Measurements from ENCODE around the gene PDYN.

The PDYN gene

DNA sequence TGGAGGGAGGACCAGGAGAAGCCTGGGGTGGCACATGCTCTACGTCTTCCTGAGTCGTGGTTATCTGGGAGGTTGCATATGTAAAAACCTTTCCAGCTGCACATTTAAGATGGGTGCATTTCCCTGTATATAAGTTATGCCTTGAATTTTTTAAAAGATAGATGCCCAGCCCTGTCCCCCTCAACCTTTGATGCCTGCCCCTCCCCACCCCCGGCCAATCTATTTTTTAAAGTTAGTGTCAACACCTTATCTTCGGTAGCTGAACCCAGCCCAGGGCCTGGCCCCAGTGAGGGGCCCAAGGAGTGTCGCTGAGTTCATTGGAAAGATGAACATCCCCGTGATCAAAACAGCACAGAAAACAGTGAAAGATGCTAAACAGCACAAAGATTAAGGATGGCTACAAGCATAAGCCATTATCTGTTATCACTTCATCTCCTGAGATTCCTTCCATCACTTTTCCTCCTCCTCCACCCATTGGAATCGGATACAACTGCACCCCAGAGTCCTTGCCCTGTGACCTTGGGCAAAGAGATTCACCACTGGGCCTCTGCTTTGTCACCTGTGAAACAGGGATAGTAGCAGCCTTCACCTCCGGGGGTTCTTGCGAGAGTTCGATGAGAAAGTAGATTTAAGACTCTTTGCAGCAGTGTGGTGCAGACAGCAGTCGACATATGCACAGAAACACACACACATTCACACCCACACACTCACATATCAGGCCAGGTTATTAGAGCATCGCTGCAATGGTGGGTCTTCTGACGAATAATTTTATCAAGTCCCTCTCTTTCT, 51.2 kb downstream of the PDYN start:
- no peaks in the 10 kb centered on the region for H3K27me3 ChIP-seq
- no peak overlapping the region for H3K4me3 ChIP-seq (ENCODE audit: low read depth in 1 of 2, low read length in 1 of 2)
- H3K4me1 ChIP-seq (ENCODE audit: control insufficient read depth in 1 of 2, insufficient read depth in 1 of 2, low read depth in 1 of 2, low read length in 1 of 2), result peaks cover 75 to 76% of the 10 kb centered on the region in 2 experiments
- no peak overlapping the region for H3K27ac ChIP-seq
- H3K36me3 ChIP-seq, result peaks cover 35% of the 10 kb centered on the region
- no peaks in the 10 kb centered on the region for H3K9me3 ChIP-seq
- TF ChIP-seq, protein P1, sequence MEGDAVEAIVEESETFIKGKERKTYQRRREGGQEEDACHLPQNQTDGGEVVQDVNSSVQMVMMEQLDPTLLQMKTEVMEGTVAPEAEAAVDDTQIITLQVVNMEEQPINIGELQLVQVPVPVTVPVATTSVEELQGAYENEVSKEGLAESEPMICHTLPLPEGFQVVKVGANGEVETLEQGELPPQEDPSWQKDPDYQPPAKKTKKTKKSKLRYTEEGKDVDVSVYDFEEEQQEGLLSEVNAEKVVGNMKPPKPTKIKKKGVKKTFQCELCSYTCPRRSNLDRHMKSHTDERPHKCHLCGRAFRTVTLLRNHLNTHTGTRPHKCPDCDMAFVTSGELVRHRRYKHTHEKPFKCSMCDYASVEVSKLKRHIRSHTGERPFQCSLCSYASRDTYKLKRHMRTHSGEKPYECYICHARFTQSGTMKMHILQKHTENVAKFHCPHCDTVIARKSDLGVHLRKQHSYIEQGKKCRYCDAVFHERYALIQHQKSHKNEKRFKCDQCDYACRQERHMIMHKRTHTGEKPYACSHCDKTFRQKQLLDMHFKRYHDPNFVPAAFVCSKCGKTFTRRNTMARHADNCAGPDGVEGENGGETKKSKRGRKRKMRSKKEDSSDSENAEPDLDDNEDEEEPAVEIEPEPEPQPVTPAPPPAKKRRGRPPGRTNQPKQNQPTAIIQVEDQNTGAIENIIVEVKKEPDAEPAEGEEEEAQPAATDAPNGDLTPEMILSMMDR (IDR thresholded peaks at IDR 0.05), result no peak

GRCh38 chr20:1942061-1942460, 51.8 kb downstream of the PDYN start:
- no peak overlapping the region for H3K4me3 ChIP-seq (ENCODE audit: low read depth in 1 of 2, low read length in 1 of 2)
- peaks cover 41% of the 10 kb centered on the region for H3K36me3 ChIP-seq
- H3K27ac ChIP-seq, result no peak overlapping the region
- no peaks in the 10 kb centered on the region for H3K27me3 ChIP-seq
- H3K4me1 ChIP-seq (ENCODE audit: control insufficient read depth in 1 of 2, insufficient read depth in 1 of 2, low read depth in 1 of 2, low read length in 1 of 2), result peaks cover 69 to 70% of the 10 kb centered on the region in 2 experiments
- H3K9me3 ChIP-seq, result no peaks in the 10 kb centered on the region
- TF ChIP-seq, protein P1 (IDR thresholded peaks at IDR 0.05), result no peak

DNA sequence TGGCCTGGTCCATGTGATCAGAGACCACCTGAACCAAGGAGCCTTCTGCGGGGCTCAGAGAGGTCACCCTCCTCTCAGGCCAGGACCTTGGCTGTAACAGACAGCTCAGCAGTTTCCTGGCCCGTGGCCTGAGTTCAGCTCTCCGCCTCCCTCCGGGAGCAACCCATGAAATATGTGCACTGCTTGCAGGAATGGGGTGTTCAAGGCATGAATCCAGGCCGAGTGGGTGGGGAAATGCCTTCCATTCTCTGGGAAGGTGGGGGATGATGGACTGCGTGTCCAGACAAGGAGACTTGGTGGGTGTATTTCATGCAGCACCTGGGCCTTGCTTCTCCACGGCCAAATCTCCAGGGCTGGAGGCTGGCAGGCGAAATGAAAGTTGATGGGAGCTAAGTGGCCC, 52.6 kb downstream of the PDYN start:
- Histone ChIP-seq H3K9me3 (no peaks in the 10 kb centered on the region), H3K36me3 (peaks cover 49% of the 10 kb centered on the region), H3K4me1 (ENCODE audit: control insufficient read depth in 1 of 2, insufficient read depth in 1 of 2, low read depth in 1 of 2, low read length in 1 of 2) (peaks cover 61% of the 10 kb centered on the region in 2 experiments), H3K27ac (peak overlapping the region; percentile 61), H3K27me3 (no peaks in the 10 kb centered on the region), H3K4me3 (ENCODE audit: low read depth in 1 of 2, low read length in 1 of 2) (no peak overlapping the region)
- TF ChIP-seq, protein P1 (IDR thresholded peaks at IDR 0.05), result no peak

- Histone ChIP-seq H3K4me1 (ENCODE audit: control insufficient read depth in 1 of 2, insufficient read depth in 1 of 2, low read depth in 1 of 2, low read length in 1 of 2) (peaks cover 54 to 55% of the 10 kb centered on the region in 2 experiments), H3K36me3 (peaks cover 56% of the 10 kb centered on the region), H3K4me3 (ENCODE audit: low read depth in 1 of 2, low read length in 1 of 2) (no peak overlapping the region), H3K9me3 (no peaks in the 10 kb centered on the region), H3K27me3 (no peaks in the 10 kb centered on the region), H3K27ac (peak overlapping the region; percentile 61)
- TF ChIP-seq, protein P1 (IDR thresholded peaks at IDR 0.05), result no peak
These were observed 53.3 kb downstream of the PDYN start for GRCh38 chr20:1940581-1940980.

DNA sequence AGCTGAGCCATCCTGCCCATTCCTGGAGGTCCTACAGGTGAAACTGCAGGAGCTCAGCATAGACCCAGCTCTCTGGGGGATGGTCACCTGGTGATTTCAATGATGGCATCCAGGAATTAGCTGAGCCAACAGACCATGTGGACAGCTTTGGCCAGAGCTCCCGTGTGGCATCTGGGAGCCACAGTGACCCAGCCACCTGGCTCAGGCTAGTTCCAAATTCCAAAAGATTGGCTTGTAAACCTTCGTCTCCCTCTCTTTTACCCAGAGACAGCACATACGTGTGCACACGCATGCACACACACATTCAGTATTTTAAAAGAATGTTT, 54.6 kb downstream of the PDYN start:
- Histone ChIP-seq H3K27ac (peak overlapping the region; percentile 61), H3K4me3 (ENCODE audit: low read depth in 1 of 2, low read length in 1 of 2) (no peak overlapping the region), H3K36me3 (peaks cover 69% of the 10 kb centered on the region), H3K4me1 (ENCODE audit: control insufficient read depth in 1 of 2, insufficient read depth in 1 of 2, low read depth in 1 of 2, low read length in 1 of 2) (peaks cover 41 to 47% of the 10 kb centered on the region in 2 experiments), H3K27me3 (no peaks in the 10 kb centered on the region), H3K9me3 (no peaks in the 10 kb centered on the region)
- TF ChIP-seq, protein P1 (IDR thresholded peaks at IDR 0.05), result no peak
